GM19023 (cell line): ENCODE measurements around the gene KIF5B.
"Not testable (repeated sequence)": the region's sequence is repeated elsewhere in the genome, so short reads cannot be mapped to it uniquely, and the experiment has no call there.

Experiments used
- ATAC-seq: cut with Tn5 transposase; IDR thresholded peaks from one replicate; pipeline ENCODE4 v1.9.1; 2021; ENCODE audit warnings: mild to moderate bottlenecking, moderate library complexity; ENCODE audit not compliant: unreplicated experiment

KIF5B gene

GRCh38 chr10:32017044-32017443 lies 39.2 kb downstream of the KIF5B start:
- no peak for ATAC-seq

DNA sequence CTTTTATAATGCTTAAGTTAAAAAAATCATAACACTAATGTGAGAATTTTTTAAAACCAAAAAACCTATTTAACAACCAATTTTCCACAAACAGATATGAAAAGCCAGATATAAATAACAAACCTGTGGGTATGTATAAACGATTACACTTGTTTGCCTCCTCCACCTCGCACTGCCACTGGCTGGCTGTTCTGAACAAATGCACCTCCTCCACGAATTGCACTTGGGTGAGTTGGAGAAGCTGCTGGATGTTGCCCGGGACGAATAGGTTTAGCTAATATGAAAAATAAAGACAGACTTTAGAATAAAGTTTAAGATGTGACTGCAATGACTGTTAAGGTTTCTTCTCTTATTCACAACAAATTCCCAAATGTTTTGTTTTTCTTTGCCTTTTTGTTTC lies 40.8 kb downstream of the KIF5B start:
- ATAC-seq: no peak

- ATAC-seq: no peak
These were observed 49.2 kb downstream of the KIF5B start for GRCh38 chr10:32007026-32007425.

DNA sequence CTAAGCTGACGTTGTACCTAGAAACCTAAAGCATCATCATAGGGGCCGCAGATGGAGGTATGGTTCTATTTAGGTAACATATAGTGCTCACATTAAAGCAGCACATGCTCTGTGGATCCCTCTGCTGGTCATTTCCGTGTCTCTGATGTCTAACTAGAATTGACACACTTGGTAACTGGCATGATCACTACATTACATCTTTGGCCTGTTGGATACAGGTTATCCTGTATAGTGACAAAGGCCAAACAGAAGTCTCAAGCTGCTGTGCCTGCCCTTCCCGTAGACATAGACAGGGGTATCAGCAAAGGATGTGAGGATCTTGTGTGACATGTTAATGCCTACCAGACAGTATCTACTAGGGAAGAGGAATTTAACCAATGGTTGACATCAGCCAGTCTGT lies 51.2 kb downstream of the KIF5B start:
- ATAC-seq: no peak

DNA sequence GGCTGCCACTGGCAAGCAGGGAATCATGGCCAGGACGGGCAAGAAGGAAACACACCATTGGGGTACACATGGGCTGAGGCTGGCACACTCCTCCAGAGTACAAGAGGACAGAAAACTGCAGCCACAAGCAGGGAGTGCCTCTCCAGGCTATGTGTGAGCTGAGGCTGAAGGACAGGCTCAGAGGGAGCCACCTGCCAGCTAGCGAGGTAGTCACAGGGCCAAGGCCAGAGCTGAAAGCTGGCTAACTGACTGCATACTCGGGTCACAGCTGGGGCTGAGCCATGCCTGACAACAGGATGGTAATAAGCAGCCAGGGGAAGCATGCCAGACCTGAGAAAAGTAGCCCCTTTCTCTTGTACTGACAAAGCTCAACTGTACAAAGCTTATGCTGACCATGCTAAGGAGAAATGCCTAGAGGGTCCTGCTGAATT lies 52.0 kb downstream of the KIF5B start:
- ATAC-seq: no peak

- no peak for ATAC-seq
These were observed 53.7 kb downstream of the KIF5B start for GRCh38 chr10:32002531-32002930.

DNA sequence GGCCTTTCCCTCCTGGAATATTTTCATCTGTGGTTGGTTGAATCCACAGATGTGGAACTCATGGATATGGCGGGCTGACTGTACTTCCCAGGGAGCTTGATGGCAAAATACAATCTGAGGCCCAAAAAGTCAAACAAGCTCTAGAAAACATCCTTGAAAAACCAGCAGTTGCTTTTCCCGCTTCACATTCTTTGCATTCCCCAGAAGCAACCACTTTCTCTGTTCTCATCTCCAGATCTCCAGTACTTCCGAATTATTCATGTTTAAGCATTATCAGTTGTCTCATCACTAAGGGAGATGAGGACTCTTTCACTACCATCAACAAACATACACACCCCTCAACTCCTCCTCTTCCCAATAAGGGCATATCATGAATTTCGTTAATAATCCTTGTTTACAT lies 55.3 kb downstream of the KIF5B start:
- no peak for ATAC-seq

GRCh38 chr10:31999836-32000235 lies 56.4 kb downstream of the KIF5B start:
- ATAC-seq: no peak

DNA sequence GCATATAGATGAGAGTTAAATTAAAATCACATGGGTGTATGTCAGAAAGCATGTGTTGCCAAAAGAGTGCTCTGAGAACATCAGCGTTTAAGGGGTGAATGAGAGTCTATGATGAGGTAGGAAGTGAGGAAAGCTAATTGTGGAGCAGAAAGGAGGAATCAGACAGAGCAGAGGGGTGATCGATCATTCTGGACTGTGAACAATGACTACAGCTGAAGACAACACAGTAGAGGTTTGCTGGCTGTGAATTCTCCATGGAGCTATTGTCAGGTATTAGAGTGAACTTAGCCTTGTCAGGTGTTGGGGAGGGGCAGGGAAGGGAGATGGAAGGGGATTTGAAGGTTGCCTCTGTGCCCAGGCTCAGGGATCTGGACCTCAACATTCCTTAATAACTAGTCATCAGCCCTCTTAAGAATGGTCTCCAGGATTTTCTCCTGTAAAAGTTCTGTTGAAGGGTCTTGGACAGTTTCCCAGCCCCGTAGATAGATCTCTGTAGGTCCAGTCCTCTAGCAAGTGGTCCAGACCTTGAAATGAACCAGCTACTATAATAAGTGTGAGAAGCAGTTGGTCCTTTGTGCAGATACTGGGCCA lies 57.1 kb downstream of the KIF5B start:
- no peak for ATAC-seq

DNA sequence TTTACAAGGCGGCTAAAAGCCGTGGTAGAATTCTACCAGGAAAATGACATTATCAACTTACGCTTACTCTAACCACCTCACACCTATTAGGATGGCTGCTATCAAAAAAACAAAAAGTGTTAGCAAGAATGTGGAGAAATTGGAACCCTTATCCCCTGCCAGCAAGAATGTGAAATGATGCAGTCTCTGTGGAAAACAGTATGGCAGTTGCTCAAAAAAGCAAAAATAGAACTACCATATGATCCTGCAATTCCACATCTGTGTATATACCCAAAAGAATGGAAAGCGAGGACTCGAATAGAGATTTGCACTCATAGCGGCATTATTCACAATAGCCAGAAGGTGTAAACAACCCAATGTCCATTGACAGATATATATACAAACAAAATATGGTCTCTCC lies 61.3 kb downstream of the KIF5B start:
- ATAC-seq: no peak

DNA sequence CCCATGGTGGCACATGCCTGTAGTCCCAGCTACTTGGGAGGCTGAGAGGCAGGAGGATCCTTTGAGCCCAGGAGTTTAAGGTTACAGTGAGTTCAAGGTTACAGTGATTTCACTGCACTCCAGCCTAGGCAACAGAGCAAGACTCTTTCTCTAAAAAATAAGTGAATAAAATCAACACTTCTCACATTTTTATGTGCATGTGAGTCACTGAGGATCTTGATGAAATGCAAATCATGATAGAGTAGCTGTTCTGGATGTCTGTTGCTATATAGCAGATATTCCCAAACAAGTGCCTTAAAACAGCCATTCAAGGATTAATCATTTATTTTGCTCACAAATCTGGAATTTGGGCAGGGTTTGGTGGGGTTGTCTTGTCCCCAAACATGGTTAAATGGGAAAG lies 65.3 kb downstream of the KIF5B start:
- ATAC-seq: no peak

DNA sequence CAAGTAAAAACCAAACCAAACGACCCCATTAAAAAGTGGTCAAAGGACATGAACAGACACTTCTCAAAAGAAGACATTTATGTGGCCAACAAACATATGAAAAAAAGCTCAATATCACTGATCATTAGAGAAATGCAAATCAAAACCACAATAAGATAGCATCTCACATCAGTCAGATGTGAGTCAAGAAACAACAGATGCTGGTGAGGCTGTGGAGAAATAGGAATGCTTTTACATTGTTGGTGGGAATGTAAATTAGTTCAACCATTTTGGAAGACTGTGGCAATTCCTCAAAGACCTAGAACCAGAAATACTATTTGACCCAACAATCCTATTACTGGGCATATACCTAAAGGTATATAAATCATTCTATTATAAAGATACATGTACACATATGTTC lies 68.4 kb downstream of the KIF5B start:
- not testable (repeated sequence) for ATAC-seq

DNA sequence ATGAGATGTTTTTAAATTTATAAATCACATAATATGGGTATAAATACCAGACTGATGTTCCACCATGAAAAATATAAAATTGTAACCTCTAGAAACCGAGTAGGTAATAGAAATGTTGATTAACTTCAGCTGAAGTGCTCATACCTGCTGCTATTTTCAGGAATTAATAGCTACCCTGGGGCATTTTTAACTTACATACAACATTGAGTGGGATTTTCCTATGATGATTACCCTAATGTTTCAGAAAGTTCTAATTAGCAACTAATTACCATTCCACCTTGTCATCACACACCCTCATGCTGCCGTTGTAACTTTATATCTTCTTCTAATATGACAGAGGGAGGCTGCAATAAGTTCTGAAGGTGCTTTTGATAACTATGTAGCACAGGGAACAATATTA lies 74.1 kb downstream of the KIF5B start:
- no peak for ATAC-seq

DNA sequence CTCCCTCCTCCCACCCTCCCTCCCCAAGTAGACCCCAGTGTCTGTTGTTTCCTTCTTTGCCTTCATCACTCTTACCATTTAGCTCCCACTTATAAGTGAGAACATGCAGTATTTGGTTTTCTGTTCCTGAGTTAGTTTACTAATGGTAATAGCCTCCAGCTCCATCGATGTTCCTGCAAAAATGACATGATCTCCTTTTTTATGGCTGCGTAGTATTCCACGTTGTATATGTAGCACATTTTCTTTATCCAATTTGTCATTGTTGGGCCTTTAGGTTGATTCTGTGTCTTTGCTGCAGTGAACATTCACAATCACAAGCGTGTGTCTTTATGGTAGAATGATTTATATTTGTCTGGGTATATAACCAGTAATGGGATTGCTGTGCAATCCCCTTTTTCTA lies 75.8 kb downstream of the KIF5B start:
- no peak for ATAC-seq

DNA sequence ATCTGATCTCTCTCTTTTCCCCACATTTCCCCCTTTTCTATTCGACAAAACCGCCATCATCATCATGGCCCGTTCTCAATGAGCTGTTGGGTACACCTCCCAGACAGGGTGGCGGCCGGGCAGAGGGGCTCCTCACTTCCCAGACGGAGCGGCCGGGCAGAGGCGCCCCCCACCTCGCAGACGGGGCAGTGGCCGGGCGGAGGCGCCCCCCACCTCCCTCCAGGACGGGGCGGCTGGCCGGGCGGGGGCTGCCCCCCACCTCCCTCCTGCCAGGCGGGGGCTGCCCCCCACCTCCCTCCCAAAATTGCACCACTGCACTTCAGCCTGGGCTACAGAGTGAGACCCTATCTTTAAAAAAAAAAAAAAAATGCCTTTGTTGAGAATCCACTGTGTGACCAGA lies 77.2 kb downstream of the KIF5B start:
- not testable (repeated sequence) for ATAC-seq

GRCh38 chr10:31978156-31978483 lies 78.1 kb downstream of the KIF5B start:
- ATAC-seq: no peak

- no peak for ATAC-seq
These were observed 78.6 kb downstream of the KIF5B start for GRCh38 chr10:31977440-31978155.

DNA sequence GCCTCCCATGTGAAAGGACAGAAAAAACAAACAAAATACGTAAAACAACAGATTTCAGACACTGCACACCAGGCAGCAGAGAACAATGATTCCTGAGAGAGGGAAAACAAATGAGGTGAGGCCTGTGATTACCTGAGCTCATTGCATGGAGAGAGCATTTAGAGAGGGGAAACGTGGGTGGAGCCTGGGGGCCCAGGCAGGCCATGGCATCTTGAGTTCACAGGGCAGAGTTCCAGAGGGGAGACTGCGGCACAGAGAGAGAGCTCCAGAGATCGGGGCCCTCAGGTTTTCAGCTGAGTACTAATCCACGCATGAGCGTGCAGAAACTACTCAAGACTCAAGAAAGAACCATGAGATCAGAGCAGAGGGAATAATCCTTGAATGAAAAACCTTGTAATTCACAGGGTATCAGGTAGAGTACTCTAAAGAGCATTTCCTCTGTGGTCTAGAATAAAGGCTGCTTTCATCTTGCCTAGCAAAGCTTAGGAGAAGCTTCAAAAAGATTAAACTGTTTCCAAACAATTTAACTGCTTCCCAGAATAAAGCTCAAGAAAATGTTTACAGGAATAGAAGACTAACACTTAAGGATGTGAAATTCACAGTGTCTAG lies 81.0 kb downstream of the KIF5B start:
- no peak for ATAC-seq

GRCh38 chr10:31974434-31975124 lies 81.6 kb downstream of the KIF5B start:
- no peak for ATAC-seq

DNA sequence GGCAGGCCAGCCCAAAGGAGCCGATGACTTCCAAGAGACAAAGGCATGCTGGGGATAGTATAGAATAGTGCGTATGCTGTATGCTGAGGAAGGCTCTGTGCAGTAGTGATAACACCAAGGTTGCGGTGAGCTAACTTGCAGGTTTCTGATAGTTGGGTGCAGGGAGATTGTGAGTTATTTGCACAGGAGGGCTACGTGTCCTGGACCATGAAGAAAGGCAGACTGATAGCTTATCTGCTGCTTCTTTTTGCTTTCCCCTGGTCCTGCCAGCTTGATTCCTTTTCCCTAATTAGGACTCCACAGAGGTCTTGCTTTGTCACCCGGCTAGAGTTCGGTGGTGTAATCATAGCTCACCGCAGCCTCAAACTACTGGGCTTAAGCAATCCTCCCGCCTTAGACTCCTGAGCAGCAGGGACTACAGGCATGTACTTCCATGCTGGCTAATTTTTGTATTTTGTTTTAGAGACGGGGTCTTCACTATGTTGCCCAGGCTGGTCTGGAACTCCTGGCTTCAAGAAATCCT lies 83.6 kb downstream of the KIF5B start:
- ATAC-seq: no peak

- not testable (repeated sequence) for ATAC-seq
These were observed 86.4 kb downstream of the KIF5B start for GRCh38 chr10:31969847-31970246.

DNA sequence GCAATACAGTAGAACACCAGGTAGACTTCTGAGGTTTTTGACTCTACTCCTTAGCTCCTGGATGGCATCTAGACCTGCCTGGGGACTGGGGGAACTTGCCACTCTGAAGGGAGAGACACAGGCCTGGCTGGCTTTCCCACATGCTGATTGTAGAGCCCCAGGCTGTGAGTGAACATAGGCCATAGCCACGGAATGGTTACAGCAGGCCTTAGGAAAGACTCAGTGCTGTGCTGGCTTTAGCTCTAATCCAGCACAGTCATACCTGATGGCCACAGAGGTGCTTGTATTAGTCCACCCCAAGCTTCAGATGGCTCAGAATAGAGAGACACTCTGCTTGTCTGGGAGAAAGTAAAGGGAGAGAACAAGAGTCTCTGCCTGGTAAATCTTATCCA lies 92.6 kb downstream of the KIF5B start:
- no peak for ATAC-seq
